ENCODE results near the gene FASTK.

Gene FASTK

DNA sequence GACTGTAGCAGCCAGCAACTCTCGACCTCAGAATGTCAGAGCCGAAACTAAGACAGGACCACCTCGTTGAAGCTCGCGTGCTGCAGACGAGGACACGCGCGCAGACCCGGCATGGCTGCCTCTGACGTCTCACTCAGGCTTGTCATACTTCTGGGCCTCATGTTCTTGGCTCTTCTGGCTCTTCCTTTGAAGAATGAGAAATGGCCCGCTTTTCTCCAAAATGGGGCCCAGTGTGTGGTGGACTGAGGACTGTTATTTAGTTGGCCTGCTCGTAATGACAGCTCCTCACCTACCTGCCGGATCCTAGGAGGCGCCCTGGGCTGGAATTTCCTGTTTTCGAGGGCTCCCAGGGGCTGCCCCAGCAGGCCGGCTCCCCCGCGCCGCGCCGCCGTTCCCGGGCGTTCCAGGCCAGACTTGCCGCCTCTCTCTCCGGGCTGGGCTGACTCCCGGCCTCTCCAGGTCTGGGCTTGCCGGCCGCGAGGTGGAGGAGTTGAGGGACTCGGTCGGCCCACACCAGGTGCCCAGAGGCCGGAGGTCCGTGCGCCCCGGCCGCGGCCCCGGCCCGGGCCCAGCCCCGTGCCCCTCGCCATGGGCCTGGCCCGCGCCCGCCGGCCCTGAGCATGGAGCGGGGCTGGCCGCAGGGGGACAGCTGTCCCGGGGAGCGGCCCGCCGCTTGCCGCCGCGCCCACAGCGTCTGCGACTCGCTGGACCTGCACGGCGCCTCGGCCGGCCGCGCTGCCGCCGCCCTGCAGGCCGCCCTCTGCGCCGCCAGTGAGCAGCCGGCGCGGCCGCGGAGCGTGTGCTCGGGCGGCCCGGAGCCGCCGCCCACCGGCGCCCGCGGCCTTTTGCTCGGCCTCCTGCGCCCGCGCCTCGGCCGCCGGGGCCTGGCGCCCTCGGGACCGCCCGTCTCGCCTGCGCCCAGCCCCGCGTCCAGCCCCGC is 33.8 kb upstream of the FASTK start:
- TF ChIP-seq, protein P1, sequence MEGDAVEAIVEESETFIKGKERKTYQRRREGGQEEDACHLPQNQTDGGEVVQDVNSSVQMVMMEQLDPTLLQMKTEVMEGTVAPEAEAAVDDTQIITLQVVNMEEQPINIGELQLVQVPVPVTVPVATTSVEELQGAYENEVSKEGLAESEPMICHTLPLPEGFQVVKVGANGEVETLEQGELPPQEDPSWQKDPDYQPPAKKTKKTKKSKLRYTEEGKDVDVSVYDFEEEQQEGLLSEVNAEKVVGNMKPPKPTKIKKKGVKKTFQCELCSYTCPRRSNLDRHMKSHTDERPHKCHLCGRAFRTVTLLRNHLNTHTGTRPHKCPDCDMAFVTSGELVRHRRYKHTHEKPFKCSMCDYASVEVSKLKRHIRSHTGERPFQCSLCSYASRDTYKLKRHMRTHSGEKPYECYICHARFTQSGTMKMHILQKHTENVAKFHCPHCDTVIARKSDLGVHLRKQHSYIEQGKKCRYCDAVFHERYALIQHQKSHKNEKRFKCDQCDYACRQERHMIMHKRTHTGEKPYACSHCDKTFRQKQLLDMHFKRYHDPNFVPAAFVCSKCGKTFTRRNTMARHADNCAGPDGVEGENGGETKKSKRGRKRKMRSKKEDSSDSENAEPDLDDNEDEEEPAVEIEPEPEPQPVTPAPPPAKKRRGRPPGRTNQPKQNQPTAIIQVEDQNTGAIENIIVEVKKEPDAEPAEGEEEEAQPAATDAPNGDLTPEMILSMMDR (conservative IDR thresholded peaks at IDR 0.05; ENCODE audit: control insufficient read depth, insufficient read depth, low read depth, low read length) = no peak
- DNase-seq (ENCODE audit: low read depth) = no peak
- H3K4me3 ChIP-seq (ENCODE audit: control insufficient read depth, low read depth, low read length) = no peak overlapping the region

DNA sequence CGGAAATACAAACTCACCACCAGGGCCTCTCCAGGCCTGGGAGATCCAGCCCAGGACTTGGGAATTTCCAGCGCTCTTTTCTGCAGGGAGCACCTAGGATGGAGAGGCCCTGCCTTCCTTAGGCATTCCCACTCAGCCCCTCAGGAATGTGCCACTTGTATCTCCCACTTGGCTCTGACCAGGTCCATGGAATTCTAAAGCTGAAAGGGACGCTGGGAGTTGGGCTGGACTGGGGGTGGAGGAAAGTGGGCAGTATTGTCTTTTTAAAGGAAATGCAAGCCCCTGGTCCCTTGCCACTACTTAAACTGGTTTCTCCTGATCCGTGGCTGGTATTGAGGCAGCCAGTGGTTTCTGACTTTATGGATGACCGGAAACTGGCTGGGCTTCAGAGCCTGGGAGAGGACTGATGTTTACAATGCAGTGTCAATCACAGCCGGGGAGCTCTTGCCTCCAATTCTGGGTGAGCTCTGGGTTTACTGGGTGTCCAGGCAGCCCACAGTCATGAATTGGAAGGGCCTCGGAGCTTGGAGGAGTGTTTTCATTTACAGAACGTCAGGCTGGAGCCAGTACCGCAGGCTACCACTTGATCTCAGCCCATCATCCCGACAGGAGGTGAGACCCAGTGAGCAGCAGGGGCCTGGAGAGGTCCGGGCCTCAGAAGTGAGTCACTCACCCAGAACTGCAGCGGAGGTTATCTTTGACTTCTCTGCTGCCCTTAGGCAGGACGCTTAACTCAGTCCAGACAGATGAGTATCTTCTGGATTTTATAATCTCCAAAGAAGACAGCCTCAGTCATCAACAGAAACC is 32.9 kb upstream of the FASTK start:
- peak; percentile 57 for DNase-seq (ENCODE audit: low read depth)
- TF ChIP-seq, protein P1 (conservative IDR thresholded peaks at IDR 0.05; ENCODE audit: control insufficient read depth, insufficient read depth, low read depth, low read length) = no peak
- no peak overlapping the region for H3K4me3 ChIP-seq (ENCODE audit: control insufficient read depth, low read depth, low read length)

DNA sequence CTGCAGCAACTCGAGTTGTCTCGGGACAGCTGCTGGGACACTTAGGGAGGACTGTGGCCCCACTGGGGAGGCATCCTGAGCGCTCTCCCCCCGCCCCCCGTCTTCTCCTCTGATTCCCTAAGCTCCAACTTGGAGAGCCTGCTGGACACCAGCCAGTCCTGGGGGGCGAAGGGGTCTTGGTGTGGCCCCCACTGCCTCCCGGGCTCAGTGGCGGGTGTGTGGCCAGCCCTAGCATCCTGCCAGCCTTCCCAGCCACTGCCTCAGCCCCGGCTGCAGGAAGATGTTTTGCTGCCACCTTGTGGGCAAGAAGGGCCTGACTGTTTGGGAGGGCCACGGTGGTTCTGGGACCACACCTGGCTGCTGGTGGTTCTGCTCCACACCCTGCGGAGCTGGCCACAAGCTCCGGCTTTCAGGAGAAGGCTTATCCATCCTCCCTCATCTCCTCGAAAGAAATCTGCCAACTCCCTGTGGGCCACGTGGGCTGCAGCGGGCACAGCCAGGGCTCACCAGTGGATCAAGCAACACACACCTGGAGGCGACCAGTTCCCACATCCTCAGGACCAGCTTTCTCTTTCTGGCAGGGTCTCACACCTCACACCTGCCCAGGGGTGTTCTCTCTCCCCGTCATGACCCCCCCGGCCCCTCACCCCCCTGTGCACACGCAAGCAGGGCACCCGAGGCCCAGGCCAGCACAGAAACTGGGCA is 30.5 kb upstream of the FASTK start:
- DNase-seq (ENCODE audit: low read depth) = peak; percentile 65
- no peak overlapping the region for H3K4me3 ChIP-seq (ENCODE audit: control insufficient read depth, low read depth, low read length)
- TF ChIP-seq, protein P1 (conservative IDR thresholded peaks at IDR 0.05; ENCODE audit: control insufficient read depth, insufficient read depth, low read depth, low read length) = peak; percentile 85

- TF ChIP-seq, protein P1 (conservative IDR thresholded peaks at IDR 0.05; ENCODE audit: control insufficient read depth, insufficient read depth, low read depth, low read length) = no peak
- no peak overlapping the region for H3K4me3 ChIP-seq (ENCODE audit: control insufficient read depth, low read depth, low read length)
- no peak for DNase-seq (ENCODE audit: low read depth)
Observed at GRCh38 chr7:151110236-151110940, 29.8 kb upstream of the FASTK start.

- no peak overlapping the region for H3K4me3 ChIP-seq (ENCODE audit: control insufficient read depth, low read depth, low read length)
- TF ChIP-seq, protein P1 (conservative IDR thresholded peaks at IDR 0.05; ENCODE audit: control insufficient read depth, insufficient read depth, low read depth, low read length) = no peak
- DNase-seq (ENCODE audit: low read depth) = peak; percentile 68
Observed at GRCh38 chr7:151109094-151110048, 28.8 kb upstream of the FASTK start.

All from fibroblast of mammary gland (primary cell).